ENCODE results near the gene PLEKHG4B.
"Not testable (repeated sequence)": the region's sequence is repeated elsewhere in the genome, so short reads cannot be mapped to it uniquely, and the experiment has no call there.

The PLEKHG4B gene

DNA sequence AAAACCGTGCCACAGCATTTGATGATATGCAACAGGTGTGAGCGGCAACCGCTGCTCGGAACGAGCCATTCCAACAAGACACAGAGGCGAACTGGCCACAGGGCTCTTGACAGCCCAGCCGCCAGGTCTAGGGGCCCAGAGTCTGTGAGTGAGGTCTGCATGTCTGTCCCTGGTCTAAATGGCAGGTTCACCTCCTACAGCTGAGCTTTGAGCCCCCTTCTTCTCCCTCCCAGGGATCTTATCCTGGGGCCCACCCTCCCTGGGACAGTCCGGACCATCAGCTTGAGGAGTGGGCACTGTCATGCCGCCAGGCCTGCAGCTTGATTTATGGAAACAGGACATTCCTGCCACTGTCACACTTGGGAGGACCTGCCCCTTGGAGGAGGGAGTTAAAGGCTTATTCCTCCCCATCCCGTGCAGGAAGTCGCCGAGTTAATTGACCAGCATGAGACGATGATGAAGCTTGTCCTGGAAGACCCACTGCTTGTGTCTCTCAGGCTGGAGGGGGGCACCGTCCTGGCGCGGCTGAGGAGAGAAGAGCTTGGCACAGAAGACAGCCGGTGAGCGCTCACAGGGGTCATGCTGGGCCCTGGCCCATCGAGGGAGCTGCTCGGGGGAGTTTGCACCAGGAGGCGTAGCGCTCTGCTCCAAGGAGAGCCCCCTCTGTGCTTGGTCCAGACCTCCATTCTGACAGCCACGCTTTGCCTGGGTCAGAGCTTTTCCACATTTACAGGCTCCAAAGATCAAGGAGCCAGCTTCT is 63.9 kb downstream of the PLEKHG4B start:
- DNase-seq (ENCODE audit: low read depth in 2 of 3, low spot score in 2 of 3): no peak

GRCh38 chr5:156411-157072 is 64.6 kb downstream of the PLEKHG4B start:
- DNase-seq (ENCODE audit: low read depth in 2 of 3, low spot score in 2 of 3): no peak

- DNase-seq (ENCODE audit: low read depth in 2 of 3, low spot score in 2 of 3): no peak
These were observed 65.3 kb downstream of the PLEKHG4B start for GRCh38 chr5:157126-157715.

GRCh38 chr5:157801-158200 is 65.8 kb downstream of the PLEKHG4B start:
- DNase-seq (ENCODE audit: low read depth in 2 of 3, low spot score in 2 of 3): no peak

DNA sequence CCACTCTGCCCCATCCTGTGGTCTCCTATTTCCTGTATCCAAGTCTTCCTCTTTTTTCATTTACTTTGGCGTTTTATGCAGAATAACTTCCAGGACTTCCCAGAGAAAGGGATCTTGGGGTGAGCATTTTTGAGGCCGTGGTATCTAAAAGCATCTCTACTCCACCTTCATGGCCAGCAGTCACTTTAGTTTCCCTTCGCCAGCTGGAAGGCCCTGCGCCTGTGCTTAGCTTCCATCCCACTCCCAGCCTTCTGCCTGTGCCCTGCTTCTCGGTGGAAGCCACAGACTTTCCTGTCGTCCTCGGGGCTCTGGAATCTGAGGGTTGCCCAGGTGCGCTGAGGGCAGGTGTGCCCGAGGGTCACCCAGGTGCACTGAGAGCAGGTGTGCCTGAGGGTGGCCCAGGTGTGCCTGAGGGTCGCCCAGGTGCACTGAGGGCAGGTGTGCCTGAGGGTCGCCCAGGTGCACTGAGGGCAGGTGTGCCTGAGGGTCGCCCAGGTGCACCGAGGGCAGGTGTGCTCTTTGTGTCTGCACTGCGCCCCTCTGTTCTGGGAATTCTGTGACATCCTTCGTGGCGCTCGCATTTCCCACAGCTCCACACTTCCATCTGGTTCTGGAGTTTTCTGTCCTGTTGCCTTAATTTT is 67.0 kb downstream of the PLEKHG4B start:
- no peak for DNase-seq (ENCODE audit: low read depth in 2 of 3, low spot score in 2 of 3)

- no peak for DNase-seq (ENCODE audit: low read depth in 2 of 3, low spot score in 2 of 3)
These were observed 67.6 kb downstream of the PLEKHG4B start for GRCh38 chr5:159448-160172.

DNA sequence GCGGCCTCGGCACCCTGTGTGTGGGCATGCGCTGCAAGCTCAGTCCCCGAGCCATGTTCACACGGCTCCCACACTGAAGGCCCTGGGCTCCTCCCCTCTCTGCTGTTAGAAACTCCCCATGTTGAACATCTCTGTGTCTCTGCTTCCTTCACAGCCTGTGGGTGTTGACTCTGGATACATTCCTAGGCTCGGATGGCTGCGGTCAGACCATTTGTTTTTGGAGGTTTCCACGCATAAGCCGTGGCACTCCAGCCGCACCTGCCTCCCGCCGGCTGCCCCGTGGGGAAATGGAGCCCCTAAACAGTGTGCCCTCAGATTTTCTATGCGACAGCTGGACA is 68.2 kb downstream of the PLEKHG4B start:
- no peak for DNase-seq (ENCODE audit: low read depth in 2 of 3, low spot score in 2 of 3)

- DNase-seq (ENCODE audit: low read depth in 2 of 3, low spot score in 2 of 3): no peak
These were observed 69.2 kb downstream of the PLEKHG4B start for GRCh38 chr5:160921-161802.

DNA sequence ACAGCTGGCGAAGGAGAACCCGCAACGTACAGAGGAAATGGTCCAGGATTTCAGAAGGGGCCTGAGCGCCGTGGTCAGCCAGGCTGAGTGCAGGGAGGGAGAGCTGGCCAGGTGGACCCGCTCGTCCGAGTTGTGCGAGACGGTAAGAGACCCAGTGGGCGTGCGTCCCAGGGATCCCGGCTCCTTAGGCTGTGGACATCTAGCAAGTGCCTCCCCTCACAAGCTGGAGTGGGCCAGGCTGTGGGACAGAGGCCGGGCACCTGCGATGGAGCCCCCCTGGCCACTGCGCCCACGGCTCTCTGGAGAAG is 69.8 kb downstream of the PLEKHG4B start:
- no peak for DNase-seq (ENCODE audit: low read depth in 2 of 3, low spot score in 2 of 3)

GRCh38 chr5:162190-162564 is 70.2 kb downstream of the PLEKHG4B start:
- no peak for DNase-seq (ENCODE audit: low read depth in 2 of 3, low spot score in 2 of 3)

GRCh38 chr5:162565-163337 is 70.8 kb downstream of the PLEKHG4B start:
- DNase-seq (ENCODE audit: low read depth in 2 of 3, low spot score in 2 of 3): no peak

DNA sequence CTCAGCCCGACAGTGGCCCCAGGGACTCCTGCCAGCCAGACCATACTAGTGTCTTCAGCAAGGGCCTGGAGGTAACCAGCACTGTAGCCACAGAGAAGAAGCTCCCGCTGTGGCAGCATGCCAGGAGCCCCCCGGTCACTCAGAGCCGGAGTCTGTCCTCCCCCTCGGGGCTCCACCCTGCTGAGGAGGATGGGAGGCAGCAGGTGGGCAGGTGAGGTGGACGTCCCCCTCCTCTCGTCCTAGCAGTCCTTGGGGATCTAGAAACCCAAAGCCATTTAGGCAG is 71.3 kb downstream of the PLEKHG4B start:
- DNase-seq (ENCODE audit: low read depth in 2 of 3, low spot score in 2 of 3): no peak

DNA sequence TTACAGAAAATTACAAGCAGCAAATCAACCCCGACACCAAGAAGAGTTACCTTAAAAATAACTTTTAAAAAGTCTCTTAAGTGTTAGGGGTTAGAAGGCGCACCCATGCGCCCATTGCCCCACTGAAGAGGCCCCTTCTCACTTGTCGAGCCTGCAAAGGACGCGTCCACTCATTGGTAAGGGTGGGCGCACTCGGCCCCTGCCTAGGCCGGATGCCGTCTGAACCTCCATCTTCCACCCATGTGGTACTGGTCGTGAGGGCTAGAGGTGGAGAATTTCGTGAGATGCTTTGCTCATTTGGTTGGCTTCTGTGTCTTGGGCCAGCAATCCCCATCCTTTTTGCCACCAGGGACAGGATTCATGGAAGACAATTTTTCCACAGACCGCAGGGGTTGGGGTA is 71.9 kb downstream of the PLEKHG4B start:
- no peak for DNase-seq (ENCODE audit: low read depth in 2 of 3, low spot score in 2 of 3)

- no peak for DNase-seq (ENCODE audit: low read depth in 2 of 3, low spot score in 2 of 3)
These were observed 72.3 kb downstream of the PLEKHG4B start for GRCh38 chr5:164244-164643.

- not testable (repeated sequence) for DNase-seq (ENCODE audit: low read depth in 2 of 3, low spot score in 2 of 3)
These were observed 72.8 kb downstream of the PLEKHG4B start for GRCh38 chr5:164783-165182.

GRCh38 chr5:166441-167372 is 74.7 kb downstream of the PLEKHG4B start:
- no peak for DNase-seq (ENCODE audit: low read depth in 2 of 3, low spot score in 2 of 3)

DNA sequence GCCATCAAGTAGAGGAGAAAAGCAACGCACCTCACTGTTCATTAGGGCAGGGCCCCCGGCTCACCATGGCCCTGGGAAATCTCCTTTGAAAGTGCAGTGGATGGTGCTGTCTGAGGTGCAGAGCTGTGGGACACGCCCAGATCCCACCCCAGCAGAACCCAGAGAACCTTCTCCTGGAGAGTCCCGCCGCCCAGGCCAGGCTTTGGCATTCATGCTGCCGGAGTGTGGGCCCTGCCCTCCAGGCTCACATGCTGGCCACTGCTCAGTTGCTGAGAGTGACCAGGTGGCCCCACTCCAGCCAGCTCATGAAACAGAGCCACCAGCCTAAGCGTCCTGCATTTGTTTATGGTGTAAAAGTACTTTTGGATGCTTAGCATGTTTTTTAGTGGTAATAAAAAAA is 75.5 kb downstream of the PLEKHG4B start:
- no peak for DNase-seq (ENCODE audit: low read depth in 2 of 3, low spot score in 2 of 3)

GRCh38 chr5:167982-168660 is 76.2 kb downstream of the PLEKHG4B start:
- DNase-seq (ENCODE audit: low read depth in 2 of 3, low spot score in 2 of 3): no peak
